ENCODE results near the gene ARV1.

- TF ChIP-seq CTCF (optimal IDR thresholded peaks at IDR 0.05 in 1 of 3, IDR thresholded peaks at IDR 0.05 in 1 of 3, conservative IDR thresholded peaks at IDR 0.05 in 1 of 3; ENCODE audit: extremely low read depth in 1 of 3, insufficient read depth in 2 of 3, low read length in 3 of 3) (no peak), EZH2 (IDR thresholded peaks at IDR 0.05; ENCODE audit: low read length) (no peak)
These were observed 2.5 kb upstream of the ARV1 start for GRCh38 chr1:230976360-230976759.
